DMS53 treated with DMSO at 0.1 percent for 48 hours (cell line): ENCODE data around the gene AOAH.

ENCODE experiments used
- DNase-seq: peaks from one replicate; lab custom pipeline; 2025; ENCODE audit not compliant: unreplicated experiment; lab: John Stamatoyannopoulos, UW

AOAH gene

GRCh38 chr7:36602934-36603887 lies 121.1 kb downstream of the AOAH start:
- DNase-seq = no peak

GRCh38 chr7:36602511-36602910 lies 121.8 kb downstream of the AOAH start:
- DNase-seq = no peak

GRCh38 chr7:36601601-36602000 lies 122.7 kb downstream of the AOAH start:
- DNase-seq = no peak

GRCh38 chr7:36600869-36601530 lies 123.3 kb downstream of the AOAH start:
- DNase-seq = peak; percentile 80

- no peak for DNase-seq
Measured at GRCh38 chr7:36600314-36600682, 124.0 kb downstream of the AOAH start.

GRCh38 chr7:36599645-36600313 lies 124.5 kb downstream of the AOAH start:
- peak; percentile 10 for DNase-seq

GRCh38 chr7:36598054-36598674 lies 126.1 kb downstream of the AOAH start:
- DNase-seq = no peak

- DNase-seq = no peak
Measured at GRCh38 chr7:36597090-36597773, 127.1 kb downstream of the AOAH start.

- no peak for DNase-seq
Measured at GRCh38 chr7:36594445-36594844, 129.8 kb downstream of the AOAH start.

GRCh38 chr7:36591636-36592035 lies 132.7 kb downstream of the AOAH start:
- no peak for DNase-seq

GRCh38 chr7:36589391-36589790 lies 134.9 kb downstream of the AOAH start:
- no peak for DNase-seq

GRCh38 chr7:36583318-36583717 lies 141.0 kb downstream of the AOAH start:
- DNase-seq = no peak

GRCh38 chr7:36575832-36576231 lies 148.5 kb downstream of the AOAH start:
- DNase-seq = no peak

GRCh38 chr7:36573066-36573465 lies 151.2 kb downstream of the AOAH start:
- DNase-seq = no peak

GRCh38 chr7:36571190-36571560 lies 153.1 kb downstream of the AOAH start:
- no peak for DNase-seq

- no peak for DNase-seq
Measured at GRCh38 chr7:36570528-36571189, 153.6 kb downstream of the AOAH start.

- no peak for DNase-seq
Measured at GRCh38 chr7:36568452-36568849, 155.8 kb downstream of the AOAH start.

- DNase-seq = no peak
Measured at GRCh38 chr7:36567699-36568451, 156.4 kb downstream of the AOAH start.

GRCh38 chr7:36565792-36566356 lies 158.4 kb downstream of the AOAH start:
- DNase-seq = no peak
